Neural cell (in vitro differentiated cells): ENCODE results near the gene SULT1B1. TPM values are rescaled to one million over a fixed set of nuclear protein-coding genes. Genes with fewer than 3 reads are reported as not detected.

ENCODE experiments used
- H2AFZ ChIP-seq: fragments of 200-600, 300-800 bp; sonication (generic), shearing (Covaris generic); 2 replicates; pipeline ENCODE4 v1.6.0; 2014; ENCODE audit warnings: low read depth, mild to moderate bottlenecking, antibody characterized with exemption, low read length, moderate library complexity
- H3F3A ChIP-seq: fragments of 200-600 bp; shearing (Covaris generic); 2 replicates; pipeline ENCODE4 v1.6.1; 2016; ENCODE audit warnings: mild to moderate bottlenecking, moderate library complexity, mixed read lengths, antibody characterized with exemption, low read length; ENCODE audit not compliant: insufficient read depth, poor library complexity, severe bottlenecking
- H3K27ac ChIP-seq: fragments of 200-600, 300-800 bp; sonication (generic), shearing (Covaris generic); 2 replicates; pipeline ENCODE4 v1.5.1; 2014; ENCODE audit warnings: mild to moderate bottlenecking, low read length, moderate library complexity
- H3K27me3 ChIP-seq: fragments of 300-800, 200-600 bp; sonication (generic), shearing (Covaris generic); 2 replicates; pipeline ENCODE4 v1.6.0; 2014; ENCODE audit warnings: mild to moderate bottlenecking, low read depth, low read length, moderate library complexity; ENCODE audit not compliant: insufficient read depth
- H3K36me3 ChIP-seq: fragments of 300-800, 200-600 bp; sonication (generic), shearing (Covaris generic); 2 replicates; pipeline ENCODE4 v1.5.1; 2014; ENCODE audit warnings: mild to moderate bottlenecking, antibody characterized with exemption, low read length, moderate library complexity; ENCODE audit not compliant: insufficient read depth
- H3K4me2 ChIP-seq: fragments of 300-800, 200-600 bp; sonication (generic), shearing (Covaris generic); 2 replicates; pipeline ENCODE4 v1.6.0; 2014; ENCODE audit warnings: mild to moderate bottlenecking, low read length
- H3K4me3 ChIP-seq: fragments of 300-800, 200-600 bp; sonication (generic), shearing (Covaris generic); 2 replicates; pipeline ENCODE4 v1.5.1; 2014; ENCODE audit warnings: mild to moderate bottlenecking, low read length, moderate library complexity
- H3K79me2 ChIP-seq: fragments of 200-600 bp; shearing (Covaris generic); replicated peaks from 2 replicates; pipeline ENCODE4 v1.6.0; 2014; ENCODE audit warnings: mild to moderate bottlenecking, low read length, moderate library complexity; ENCODE audit not compliant: insufficient read depth
- H3K9ac ChIP-seq: fragments of 300-800, 200-600 bp; sonication (generic), shearing (Covaris generic); 2 replicates; pipeline ENCODE4 v1.6.1; 2016; ENCODE audit warnings: mild to moderate bottlenecking, low read length, mixed read lengths
- H3K9me2 ChIP-seq: fragments of 200-600 bp; shearing (Covaris generic); 2 replicates; pipeline ENCODE4 v1.6.1; 2016; ENCODE audit warnings: mild to moderate bottlenecking, low read length, mixed read lengths; ENCODE audit not compliant: insufficient read depth
- H3K9me3 ChIP-seq: fragments of 200-600, 300-800 bp; sonication (generic), shearing (Covaris generic); 2 replicates; pipeline ENCODE4 v1.6.1; 2016; ENCODE audit warnings: mild to moderate bottlenecking, mixed run types, low read length, moderate library complexity, mixed read lengths
- H4K20me1 ChIP-seq: fragments of 200-600 bp; shearing (Covaris generic); 2 replicates; pipeline ENCODE4 v1.6.1; 2016; ENCODE audit warnings: mild to moderate bottlenecking, mixed run types; ENCODE audit not compliant: insufficient read depth
- CTCF ChIP-seq: fragments of 450-650 bp; IDR thresholded peaks from 2 replicates; pipeline ENCODE4 v1.5.1; 2014; ENCODE audit warnings: antibody characterized with exemption, mild to moderate bottlenecking, moderate library complexity; ENCODE audit not compliant: poor library complexity, severe bottlenecking
- EP300 ChIP-seq: fragments of 450-650 bp; conservative IDR thresholded peaks from 2 replicates; pipeline ENCODE4 v1.6.1; 2014; ENCODE audit warnings: antibody characterized with exemption, mild to moderate bottlenecking, moderate library complexity; ENCODE audit not compliant: poor library complexity, severe bottlenecking
- EZH2 ChIP-seq: fragments of 200-600, 300-800 bp; shearing (Covaris generic), sonication (generic); IDR thresholded peaks from 2 replicates; pipeline ENCODE4 v1.6.1; 2014; ENCODE audit warnings: antibody characterized with exemption, low read length, borderline replicate concordance, mild to moderate bottlenecking; ENCODE audit not compliant: insufficient read depth, poor library complexity, severe bottlenecking
- MXI1 ChIP-seq: fragments of 450-650 bp; conservative IDR thresholded peaks from 2 replicates; pipeline ENCODE4 v1.6.1; 2014; ENCODE audit warnings: antibody characterized with exemption, mild to moderate bottlenecking; ENCODE audit not compliant: poor library complexity, severe bottlenecking
- POLR2AphosphoS5 ChIP-seq: IDR thresholded peaks from 2 replicates; pipeline ENCODE4 v1.6.1; 2012
- RAD21 ChIP-seq: fragments of 450-650 bp; conservative IDR thresholded peaks from 2 replicates; pipeline ENCODE4 v1.6.1; 2014; ENCODE audit warnings: antibody characterized with exemption, mild to moderate bottlenecking, moderate library complexity
- REST ChIP-seq: IDR thresholded peaks from 2 replicates; pipeline ENCODE4 v1.6.1; 2012; ENCODE audit warnings: borderline replicate concordance
- SMC3 ChIP-seq: fragments of 450-650 bp; conservative IDR thresholded peaks from 2 replicates; pipeline ENCODE4 v1.6.1; 2014; ENCODE audit warnings: antibody characterized with exemption, mild to moderate bottlenecking, moderate library complexity; ENCODE audit not compliant: poor library complexity
- TAF1 ChIP-seq: IDR thresholded peaks from 2 replicates; pipeline ENCODE4 v1.6.1; 2012; ENCODE audit warnings: low read depth
- polyA plus RNA-seq: library from polyadenylated mRNA; depleted of rRNA; stranded (reverse); fragments of >200 nt; gene quantifications from 2 replicates; pipeline ENCODE4 v1.2.3, GENCODE V29; 2014

SULT1B1 gene
- polyA plus RNA-seq, 1 donor from 2014 or later: not detected

- Histone ChIP-seq H2AFZ (no peak overlapping the region), H3K4me2 (no peak overlapping the region), H3K4me3 (no peak overlapping the region), H3K36me3 (no peaks in the 10 kb centered on the region), H4K20me1 (no peaks in the 10 kb centered on the region), H3K9me3 (no peaks in the 10 kb centered on the region), H3F3A (no peaks in the 10 kb centered on the region), H3K9ac (no peak overlapping the region), H3K9me2 (no peaks in the 10 kb centered on the region), H3K27me3 (no peaks in the 10 kb centered on the region), H3K79me2 (no peaks in the 10 kb centered on the region), H3K27ac (no peak overlapping the region)
- TF ChIP-seq RAD21 (no peak), MXI1 (no peak), EZH2 (no peak), SMC3 (no peak), POLR2AphosphoS5 (no peak), CTCF (no peak), EP300 (no peak), TAF1 (no peak), REST (no peak)
Observed at GRCh38 chr4:69738872-69739271, 21.5 kb downstream of the SULT1B1 start.

- H3K4me3 ChIP-seq: no peak overlapping the region
- TF ChIP-seq TAF1: no peak
- no peak for TF ChIP-seq SMC3
- no peak for TF ChIP-seq RAD21
- TF ChIP-seq POLR2AphosphoS5: no peak
- TF ChIP-seq EP300: no peak
- no peak for TF ChIP-seq EZH2
- TF ChIP-seq REST: no peak
- no peaks in the 10 kb centered on the region for H3K9me2 ChIP-seq
- no peaks in the 10 kb centered on the region for H3K9me3 ChIP-seq
- H3K27ac ChIP-seq: no peak overlapping the region
- no peaks in the 10 kb centered on the region for H3F3A ChIP-seq
- H3K9ac ChIP-seq: no peak overlapping the region
- no peak overlapping the region for H3K4me2 ChIP-seq
- H3K27me3 ChIP-seq: no peaks in the 10 kb centered on the region
- no peaks in the 10 kb centered on the region for H3K36me3 ChIP-seq
- no peak overlapping the region for H2AFZ ChIP-seq
- H4K20me1 ChIP-seq: no peaks in the 10 kb centered on the region
- no peaks in the 10 kb centered on the region for H3K79me2 ChIP-seq
Observed at GRCh38 chr4:69735119-69735518, 25.3 kb downstream of the SULT1B1 start.
